ENCODE data around the gene RPS10. TPM values are rescaled to one million over a fixed set of nuclear protein-coding genes. Genes with fewer than 3 reads are reported as not detected.
"Not testable (repeated sequence)": the region's sequence is repeated elsewhere in the genome, so short reads cannot be mapped to it uniquely, and the experiment has no call there.

The RPS10 gene
- total and polyA plus RNA-seq, 4 experiments from 2014 or later, result 1,588 to 2,757 (median 2,185) TPM

DNA sequence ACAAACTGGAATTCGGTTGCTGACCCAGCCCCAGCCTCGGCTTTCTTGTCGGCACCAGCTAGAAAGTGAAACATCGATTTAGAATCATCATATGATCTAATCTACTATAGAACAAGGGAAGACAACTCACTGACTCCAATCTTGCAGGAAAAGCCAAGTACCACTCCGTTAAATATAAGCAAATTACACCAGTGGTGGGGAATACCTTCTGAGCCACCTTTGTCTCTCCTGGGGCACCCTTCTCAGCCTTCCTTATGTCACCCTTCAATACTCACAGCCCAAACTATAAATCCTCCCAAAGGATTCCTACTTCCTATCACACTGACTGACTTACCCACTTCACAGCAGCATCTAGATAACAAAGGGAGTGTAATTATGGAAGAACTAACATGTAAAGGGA lies 7.5 kb downstream of the RPS10 start:
- Mint-ChIP-seq H3K36me3 (peaks cover 45 to 63% of the 10 kb centered on the region in 2 donors), H3K9me3 (no peaks in the 10 kb centered on the region), H3K27me3 (no peaks in the 10 kb centered on the region), H3K27ac (peak overlapping the region in 6 of 7 donors; percentile 2 to 89 (median 20)), H3K4me3 (no peak overlapping the region), H3K4me1 (peaks cover 4 to 34% (median 15%) of the 10 kb centered on the region in 4 donors)
- no peak overlapping the region for H3K27ac ChIP-seq (ENCODE audit: low read depth, low read length)
- intact Hi-C loops (cut with micrococcal nuclease), result no loop called here
- ChIA-PET CTCF (ENCODE audit: partially characterized antibody) (interaction anchor here (5.4 kb wide), 1 partner anchor 223 kb away, joined by 60 read pairs; no protein-coding TSS in a partner anchor), POLR2A (ENCODE audit: partially characterized antibody) (interaction anchor here (1.2 kb wide), 1 partner anchor 169 kb away, joined by 3 read pairs; the partner anchor contains the start of gene SMIM29)
- H3K9me3 ChIP-seq (ENCODE audit: control insufficient read depth in 1 of 2, low read length in 2 of 2), result no peaks in the 10 kb centered on the region
- peaks cover 5% of the 10 kb centered on the region for H3K4me1 ChIP-seq (ENCODE audit: insufficient read depth, low read length)
- no peak for DNase-seq
- no peaks in the 10 kb centered on the region for H3K27me3 ChIP-seq (ENCODE audit: insufficient read depth, low read length)
- H3K36me3 ChIP-seq (ENCODE audit: insufficient read depth, low read length), result peaks cover 61% of the 10 kb centered on the region
- H3K4me3 ChIP-seq (ENCODE audit: low read length in 2 of 2), result no peak overlapping the region

DNA sequence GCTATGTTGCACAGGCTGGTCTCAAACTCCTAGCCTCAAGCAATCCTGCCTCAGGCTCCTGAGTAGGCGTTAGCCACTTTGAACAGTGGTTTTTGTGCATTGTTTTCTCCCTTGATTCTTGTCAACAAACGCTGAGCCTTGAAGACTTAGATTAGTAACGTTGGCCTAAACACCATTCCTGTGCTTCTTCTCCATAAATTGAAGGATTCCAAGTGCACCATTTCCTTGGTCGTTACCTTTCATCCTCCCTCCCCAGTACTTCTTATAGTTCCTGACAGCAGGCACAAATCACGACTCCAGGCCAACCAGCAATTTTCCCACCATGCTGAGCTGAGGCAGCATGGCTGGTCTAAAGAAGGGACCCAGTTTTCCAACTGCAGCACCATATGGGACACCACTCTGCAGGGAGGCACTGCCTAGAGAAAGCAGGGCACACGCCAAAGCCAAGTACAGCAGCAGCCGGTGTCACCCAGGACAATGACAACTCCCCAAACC lies 8.9 kb downstream of the RPS10 start:
- Histone ChIP-seq H3K9me3 (ENCODE audit: control insufficient read depth in 1 of 2, low read length in 2 of 2) (no peaks in the 10 kb centered on the region), H3K27ac (ENCODE audit: low read depth, low read length) (no peak overlapping the region), H3K27me3 (ENCODE audit: insufficient read depth, low read length) (no peaks in the 10 kb centered on the region), H3K4me1 (ENCODE audit: insufficient read depth, low read length) (no peaks in the 10 kb centered on the region), H3K36me3 (ENCODE audit: insufficient read depth, low read length) (peaks cover 52% of the 10 kb centered on the region), H3K4me3 (ENCODE audit: low read length in 2 of 2) (no peak overlapping the region)
- CTCF ChIA-PET (ENCODE audit: partially characterized antibody), result interaction anchor here (0.7 to 5.4 kb wide), 7 partner anchors 24 to 254 kb away, joined by 3 to 70 read pairs (median 18); partner anchors contain the start of genes NUDT3 and SMIM29
- Mint-ChIP-seq H3K4me3 (no peak overlapping the region), H3K27ac (peak overlapping the region in 2 of 7 donors; percentile 42 to 52), H3K27me3 (no peaks in the 10 kb centered on the region), H3K9me3 (no peaks in the 10 kb centered on the region), H3K36me3 (peaks cover 38 to 60% of the 10 kb centered on the region in 2 donors), H3K4me1 (peaks cover 3 to 27% (median 11%) of the 10 kb centered on the region in 4 donors)
- POLR2A ChIA-PET (ENCODE audit: partially characterized antibody), result interaction anchor here (1.1 to 3.3 kb wide), 3 partner anchors 8 to 180 kb away, joined by 3 to 45 read pairs (median 19); partner anchors contain the start of genes HMGA1, RPS10 and SMIM29
- intact Hi-C loops (cut with micrococcal nuclease), result no loop called here
- DNase-seq, result no peak

DNA sequence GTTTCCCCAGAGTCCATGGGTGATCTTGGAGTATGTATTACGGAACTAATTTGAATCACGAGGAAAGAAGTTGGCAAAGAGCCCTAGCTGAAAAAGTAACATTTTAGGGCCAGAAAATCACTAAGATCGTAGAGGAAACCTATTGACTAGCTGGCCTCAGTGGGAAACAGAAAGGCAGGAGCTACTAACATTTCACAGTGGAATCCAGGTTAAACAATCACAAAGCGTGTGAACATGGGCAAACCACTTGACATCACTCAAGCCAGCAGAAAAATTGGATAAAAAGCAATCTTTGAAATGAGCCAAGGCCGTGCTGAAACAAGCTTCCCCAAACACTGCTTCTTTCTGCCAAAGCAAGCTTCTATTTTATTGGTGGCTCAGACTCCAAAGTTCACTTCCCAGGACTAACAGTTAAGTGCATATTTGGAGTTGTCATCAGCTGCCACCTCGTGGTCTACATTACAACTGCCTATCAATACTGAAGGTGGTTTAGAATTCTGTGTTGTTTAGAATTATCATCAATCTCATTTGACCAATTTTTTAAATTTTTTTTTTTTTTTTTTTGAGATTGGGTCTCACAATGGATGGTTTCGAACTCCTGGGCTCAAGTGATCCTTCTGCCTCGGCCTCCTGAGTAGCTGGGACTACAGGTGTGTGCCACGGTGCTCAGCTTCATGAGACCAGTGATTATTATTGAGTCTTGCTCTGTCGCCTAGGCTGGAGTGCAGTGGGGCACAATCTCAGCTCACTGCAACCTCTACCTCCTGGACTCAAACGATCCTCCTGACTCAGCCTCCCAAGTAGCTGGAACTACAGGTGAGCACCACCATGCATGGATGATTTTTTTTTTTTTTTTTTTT lies 10.6 kb downstream of the RPS10 start:
- H3K27ac ChIP-seq (ENCODE audit: low read depth, low read length), result no peak overlapping the region
- Mint-ChIP-seq H3K9me3 (no peaks in the 10 kb centered on the region), H3K36me3 (peaks cover 28 to 48% of the 10 kb centered on the region in 2 donors), H3K4me1 (peaks cover 3 to 19% (median 5%) of the 10 kb centered on the region in 4 donors), H3K4me3 (no peak overlapping the region), H3K27me3 (no peaks in the 10 kb centered on the region), H3K27ac (peak overlapping the region in 4 of 7 donors; percentile 2 to 86 (median 16))
- H3K4me1 ChIP-seq (ENCODE audit: insufficient read depth, low read length), result no peaks in the 10 kb centered on the region
- H3K9me3 ChIP-seq (ENCODE audit: control insufficient read depth in 1 of 2, low read length in 2 of 2), result no peaks in the 10 kb centered on the region
- CTCF ChIA-PET (ENCODE audit: partially characterized antibody), result interaction anchor here (0.7 to 5.4 kb wide), 29 partner anchors 10 to 790 kb away, joined by 3 to 70 read pairs (median 5); partner anchors contain the start of genes NUDT3, RPS10 and SMIM29
- peaks cover 42% of the 10 kb centered on the region for H3K36me3 ChIP-seq (ENCODE audit: insufficient read depth, low read length)
- no peak overlapping the region for H3K4me3 ChIP-seq (ENCODE audit: low read length in 2 of 2)
- DNase-seq, result peak; percentile 50 to 68 (median 51)
- intact Hi-C loops (cut with micrococcal nuclease), result loop anchor here (1.0 kb wide), 3 partner anchors 166 to 251 kb away; partner anchors contain the start of gene SMIM29
- POLR2A ChIA-PET (ENCODE audit: partially characterized antibody), result interaction anchor here (0.7 to 3.3 kb wide), 8 partner anchors 10 to 440 kb away, joined by 3 to 45 read pairs (median 9); partner anchors contain the start of genes HMGA1, RPS10 and SMIM29
- H3K27me3 ChIP-seq (ENCODE audit: insufficient read depth, low read length), result no peaks in the 10 kb centered on the region

DNA sequence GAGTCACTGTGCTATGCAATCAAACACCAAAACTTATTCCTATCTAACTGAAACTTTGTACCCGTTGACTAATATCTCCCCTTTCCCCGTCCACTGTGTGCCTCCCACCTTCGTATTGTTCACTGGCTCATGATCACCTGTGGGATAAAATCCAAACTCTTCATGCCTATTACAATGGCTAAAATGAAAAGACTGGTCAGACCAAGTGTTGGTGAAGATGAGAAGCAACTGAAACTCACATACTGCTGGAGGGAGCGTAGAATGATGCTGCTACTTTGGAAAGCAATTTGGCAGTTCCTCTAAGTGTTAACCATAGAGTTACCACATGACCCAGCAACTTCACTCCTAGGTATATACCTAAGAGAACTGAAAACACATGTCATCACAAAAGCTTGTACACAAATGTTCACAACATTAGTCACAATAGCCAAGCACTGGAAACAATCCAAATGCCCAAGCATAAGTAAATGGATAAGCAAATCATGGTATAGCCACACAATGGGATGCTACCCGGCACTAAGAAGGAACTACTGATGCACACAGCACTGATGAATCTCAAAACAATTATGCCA lies 13.1 kb downstream of the RPS10 start:
- POLR2A ChIA-PET (ENCODE audit: partially characterized antibody), result interaction anchor here (0.5 kb wide), 1 partner anchor 13 kb away, joined by 4 read pairs; the partner anchor contains the start of gene RPS10

DNA sequence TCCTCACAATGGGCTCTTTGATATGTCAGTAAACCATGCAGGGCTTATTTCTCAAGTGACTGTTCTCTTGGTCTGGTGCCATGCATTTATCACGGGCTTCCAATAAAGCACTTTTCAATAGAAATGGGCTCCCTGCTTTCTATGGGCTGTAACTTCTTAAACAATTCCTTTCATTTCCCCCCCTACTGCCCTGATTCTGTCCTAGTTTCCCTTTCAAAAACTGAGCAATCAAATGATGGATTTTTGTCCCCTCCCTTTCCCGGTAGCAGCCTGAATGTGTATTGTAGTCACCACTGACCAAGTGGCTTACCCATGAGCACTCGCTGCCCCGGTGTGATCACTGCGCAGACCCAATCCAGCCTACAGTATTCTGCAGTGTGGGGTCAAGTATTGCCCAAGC lies 13.9 kb downstream of the RPS10 start:
- H3K27ac Mint-ChIP-seq, result peak overlapping the region in 4 of 7 donors; percentile 19 to 82 (median 56)
- intact Hi-C loops (cut with micrococcal nuclease), result no loop called here
- no peaks in the 10 kb centered on the region for H3K27me3 ChIP-seq (ENCODE audit: insufficient read depth, low read length)

More for the DNA sequence above, 13.1 kb downstream of the RPS10 start:
- H3K27me3 ChIP-seq (ENCODE audit: insufficient read depth, low read length), result no peaks in the 10 kb centered on the region
- CTCF ChIA-PET (ENCODE audit: partially characterized antibody), result interaction anchor here (4.5 to 5.4 kb wide), 2 partner anchors 162 to 218 kb away, joined by 60 to 70 read pairs; partner anchors contain the start of gene SMIM29
- no peak overlapping the region for H3K27ac ChIP-seq (ENCODE audit: low read depth, low read length)
- Mint-ChIP-seq H3K27me3 (no peaks in the 10 kb centered on the region), H3K27ac (peak overlapping the region in 1 of 7 donors; percentile 5), H3K9me3 (no peaks in the 10 kb centered on the region), H3K36me3 (peaks cover 15 to 30% of the 10 kb centered on the region in 2 donors), H3K4me1 (peaks cover 3 to 6% (median 3%) of the 10 kb centered on the region in 4 donors), H3K4me3 (no peak overlapping the region)
- DNase-seq, result no peak
- H3K4me3 ChIP-seq (ENCODE audit: low read length in 2 of 2), result no peak overlapping the region
- intact Hi-C loops (cut with micrococcal nuclease), result no loop called here
- peaks cover 24% of the 10 kb centered on the region for H3K36me3 ChIP-seq (ENCODE audit: insufficient read depth, low read length)
- H3K4me1 ChIP-seq (ENCODE audit: insufficient read depth, low read length), result no peaks in the 10 kb centered on the region
- no peaks in the 10 kb centered on the region for H3K9me3 ChIP-seq (ENCODE audit: control insufficient read depth in 1 of 2, low read length in 2 of 2)

DNA sequence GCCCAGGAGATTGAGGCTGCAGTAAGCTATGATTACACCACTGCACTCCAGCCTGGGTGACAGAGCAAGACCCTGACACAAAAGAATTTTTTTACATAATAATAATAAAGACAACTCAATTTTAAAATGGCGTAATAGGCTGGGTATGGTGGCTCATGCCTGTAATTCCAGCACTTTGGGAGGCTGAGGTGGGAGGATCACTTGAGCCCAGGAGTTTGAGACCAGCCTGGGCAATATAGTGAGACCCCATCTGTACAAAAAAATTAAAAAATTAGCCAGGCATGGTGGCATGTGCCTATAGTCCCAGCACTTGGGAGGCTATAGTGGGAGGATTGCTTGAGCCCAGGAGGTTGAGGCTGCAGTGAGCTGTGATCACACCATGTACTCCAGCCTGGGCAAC lies 18.0 kb downstream of the RPS10 start:
- intact Hi-C loops (cut with micrococcal nuclease); H3K4me3 Mint-ChIP-seq; H3K27me3 Mint-ChIP-seq; H3K4me3 ChIP-seq (ENCODE audit: low read length in 2 of 2); CTCF ChIA-PET (ENCODE audit: partially characterized antibody); H3K4me1 ChIP-seq (ENCODE audit: insufficient read depth, low read length); H3K27ac ChIP-seq (ENCODE audit: low read depth, low read length); H3K27ac Mint-ChIP-seq; H3K4me1 Mint-ChIP-seq; H3K27me3 ChIP-seq (ENCODE audit: insufficient read depth, low read length); H3K36me3 ChIP-seq (ENCODE audit: insufficient read depth, low read length); H3K36me3 Mint-ChIP-seq; DNase-seq; H3K9me3 ChIP-seq (ENCODE audit: control insufficient read depth in 1 of 2, low read length in 2 of 2); H3K9me3 Mint-ChIP-seq: not testable (repeated sequence)
- POLR2A ChIA-PET (ENCODE audit: partially characterized antibody), result interaction anchor here (0.7 kb wide), 1 partner anchor 725 kb away, joined by 3 read pairs; no protein-coding TSS in a partner anchor

More for the DNA sequence above, 13.9 kb downstream of the RPS10 start:
- no peaks in the 10 kb centered on the region for H3K9me3 Mint-ChIP-seq
- Histone ChIP-seq H3K4me1 (ENCODE audit: insufficient read depth, low read length) (no peaks in the 10 kb centered on the region), H3K9me3 (ENCODE audit: control insufficient read depth in 1 of 2, low read length in 2 of 2) (no peaks in the 10 kb centered on the region), H3K4me3 (ENCODE audit: low read length in 2 of 2) (no peak overlapping the region), H3K36me3 (ENCODE audit: insufficient read depth, low read length) (peaks cover 17% of the 10 kb centered on the region), H3K27ac (ENCODE audit: low read depth, low read length) (no peak overlapping the region)
- peaks cover 0 to 6% (median 3%) of the 10 kb centered on the region in 4 donors for H3K4me1 Mint-ChIP-seq
- H3K27me3 Mint-ChIP-seq, result no peaks in the 10 kb centered on the region
- no peak for DNase-seq
- ChIA-PET POLR2A (ENCODE audit: partially characterized antibody) (no interaction called here), CTCF (ENCODE audit: partially characterized antibody) (no interaction called here)
- peaks cover 8 to 23% of the 10 kb centered on the region in 2 donors for H3K36me3 Mint-ChIP-seq
- H3K4me3 Mint-ChIP-seq, result no peak overlapping the region

Measured in CD4-positive, alpha-beta memory T cell (primary cell).